Right forelimb (tissue), 1 donor: ENCODE results near the gene VPS33B.
A peak's percentile ranks its signal among the peaks of the same experiment; 100 is the strongest.

ENCODE experiments used
- DNase-seq: peaks from one replicate; pipeline ENCODE4 v3.0.0-alpha.2; 2018

VPS33B gene

DNA sequence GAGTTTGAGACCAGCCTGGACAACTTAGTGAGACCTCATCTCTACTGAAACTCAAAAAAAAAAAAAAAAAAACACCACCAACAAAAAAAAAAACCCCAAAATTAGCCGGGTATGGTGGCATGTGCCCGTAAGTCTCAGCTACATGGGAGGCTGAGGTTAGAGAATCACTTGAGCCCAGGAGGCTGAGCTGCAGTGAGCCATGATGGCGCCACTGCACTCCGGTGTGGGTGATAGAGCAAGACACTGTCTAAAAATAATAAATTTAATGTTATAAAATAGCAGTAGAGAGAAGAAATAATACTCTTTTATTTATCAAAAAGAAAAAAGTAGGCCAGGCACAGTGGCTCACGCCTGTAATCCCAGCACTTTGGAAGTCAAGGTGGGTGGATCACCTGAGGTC, 50.3 kb downstream of the VPS33B start:
- DNase-seq: no peak

DNA sequence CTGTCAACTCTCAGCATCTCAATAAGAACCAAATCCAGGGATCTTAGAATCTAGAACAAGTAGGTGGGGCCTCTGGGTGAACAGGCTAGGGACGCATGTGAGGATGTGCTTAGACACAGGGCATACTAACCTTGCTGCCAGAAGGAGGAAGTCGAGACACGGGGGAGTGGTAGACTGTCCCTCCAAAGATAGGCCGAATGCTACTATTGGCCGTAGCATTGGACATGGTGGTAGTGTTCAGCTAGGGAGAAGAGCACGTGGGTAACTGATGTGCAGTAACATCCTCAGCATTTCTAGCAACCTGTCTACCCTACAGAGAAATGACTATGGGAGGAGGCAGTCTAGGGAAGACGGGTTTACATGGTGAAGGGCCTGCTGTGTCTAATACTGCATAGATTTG, 52.1 kb downstream of the VPS33B start:
- no peak for DNase-seq

DNA sequence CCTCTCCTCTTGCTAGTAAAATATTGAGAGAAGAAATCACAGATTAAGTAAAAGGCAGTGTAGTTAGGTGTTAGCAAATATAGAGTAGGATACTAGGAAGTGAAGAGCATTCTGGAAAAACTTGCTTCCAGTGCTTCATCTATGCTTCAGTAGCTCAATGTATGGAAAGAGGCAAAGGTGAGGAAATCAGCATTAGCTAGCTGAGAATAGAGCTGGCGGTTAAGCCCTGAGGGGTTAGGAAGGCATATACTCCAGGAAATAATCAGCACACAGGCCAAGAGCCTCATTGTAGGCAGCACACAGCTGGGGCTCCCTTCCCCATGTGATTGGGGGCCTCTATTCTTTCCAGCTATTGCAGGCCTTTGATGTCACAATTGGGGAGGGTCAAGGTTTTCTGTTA, 54.0 kb downstream of the VPS33B start:
- no peak for DNase-seq

DNA sequence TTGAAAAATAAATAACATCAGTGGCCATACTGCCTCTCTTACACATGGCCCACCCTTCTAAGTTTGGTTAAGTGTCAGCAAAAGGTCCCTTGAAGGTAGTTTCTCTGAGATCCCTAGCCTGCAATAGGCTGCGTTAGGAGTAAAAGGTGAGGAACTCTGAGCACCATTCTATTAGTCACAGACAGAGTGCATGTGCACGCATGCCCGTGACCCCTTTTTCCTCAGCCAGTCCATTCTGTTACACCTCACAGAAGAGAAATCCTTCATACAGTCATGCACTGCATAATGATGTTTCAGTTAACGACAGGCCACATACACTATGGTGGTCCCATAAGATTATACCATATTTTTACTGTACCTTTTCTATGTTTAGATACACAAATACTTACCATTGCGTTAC, 55.2 kb downstream of the VPS33B start:
- DNase-seq: no peak

DNA sequence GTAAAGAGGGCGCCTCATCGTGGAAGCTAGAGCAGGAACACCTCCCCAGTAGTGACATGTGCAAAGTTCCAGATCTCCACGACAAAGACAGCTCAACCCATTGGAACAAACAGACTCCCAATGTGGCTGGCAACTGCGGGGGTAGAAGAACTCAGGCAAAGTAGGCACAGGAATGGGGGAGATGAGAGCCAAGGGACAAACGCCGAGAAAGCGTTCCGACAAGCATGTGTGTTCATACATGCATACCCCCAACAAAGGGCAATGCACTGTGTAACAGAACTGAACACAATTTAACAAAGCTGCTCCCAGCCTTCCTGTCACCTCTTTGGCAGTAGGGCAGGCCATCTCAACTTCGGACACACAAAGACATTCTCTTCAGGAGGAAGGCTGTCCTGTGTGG, 56.1 kb downstream of the VPS33B start:
- DNase-seq: no peak

DNA sequence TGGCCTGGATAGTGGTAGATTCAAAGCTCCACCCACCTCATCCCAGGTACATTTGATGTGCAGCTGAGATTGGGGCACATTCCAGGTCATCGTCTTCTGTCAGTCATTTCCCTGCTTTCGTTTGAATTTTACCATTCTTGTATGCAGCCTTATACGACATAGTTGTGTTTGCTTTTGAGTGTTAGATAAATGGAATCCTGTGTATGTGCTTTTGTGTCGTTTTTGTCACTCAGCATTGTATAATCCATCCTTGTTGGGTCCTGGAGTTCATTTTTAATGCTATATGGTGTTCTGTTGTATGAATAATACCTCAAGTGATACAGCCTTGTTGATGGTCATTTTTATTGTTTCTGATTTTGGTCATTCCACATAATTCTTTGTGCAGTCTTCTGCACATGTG, 60.4 kb downstream of the VPS33B start:
- no peak for DNase-seq

DNA sequence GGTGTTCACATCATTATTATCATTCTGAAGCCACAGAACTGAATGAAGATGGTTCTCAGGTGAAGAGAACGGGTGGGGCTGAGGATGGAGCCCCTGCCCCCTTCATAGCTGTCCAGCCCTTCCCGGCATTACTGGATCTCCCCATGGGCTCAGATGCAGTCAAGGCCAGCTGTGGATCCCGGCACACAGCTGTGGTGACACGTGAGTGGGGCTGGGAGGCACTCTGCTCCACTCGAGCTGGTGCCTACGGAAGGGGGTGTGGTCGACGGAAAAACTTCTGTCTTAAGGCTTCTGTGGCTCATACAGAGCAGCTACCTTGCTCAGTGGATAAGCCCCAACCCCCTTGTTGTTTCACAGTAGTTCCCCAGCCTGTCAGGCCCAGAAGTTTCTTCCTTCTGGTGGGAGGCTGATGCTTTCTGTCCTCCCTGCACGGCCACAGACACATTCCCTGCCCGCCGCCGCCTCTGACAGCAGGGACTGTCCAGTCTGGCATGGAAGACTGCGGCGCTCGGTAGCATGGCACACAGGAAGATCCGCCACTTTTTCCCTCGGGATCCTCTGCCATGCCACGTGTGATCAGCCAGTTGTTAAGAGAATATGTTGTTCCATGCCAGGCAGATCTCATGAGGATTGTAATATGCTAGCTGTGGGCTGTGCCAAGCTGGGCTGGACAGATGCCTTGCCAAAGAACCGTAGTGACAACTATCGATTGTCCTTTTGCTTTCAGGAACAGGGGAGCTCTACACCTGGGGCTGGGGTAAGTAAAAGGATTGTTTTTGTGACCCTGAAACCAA, 61.9 kb downstream of the VPS33B start:
- DNase-seq: no peak

DNA sequence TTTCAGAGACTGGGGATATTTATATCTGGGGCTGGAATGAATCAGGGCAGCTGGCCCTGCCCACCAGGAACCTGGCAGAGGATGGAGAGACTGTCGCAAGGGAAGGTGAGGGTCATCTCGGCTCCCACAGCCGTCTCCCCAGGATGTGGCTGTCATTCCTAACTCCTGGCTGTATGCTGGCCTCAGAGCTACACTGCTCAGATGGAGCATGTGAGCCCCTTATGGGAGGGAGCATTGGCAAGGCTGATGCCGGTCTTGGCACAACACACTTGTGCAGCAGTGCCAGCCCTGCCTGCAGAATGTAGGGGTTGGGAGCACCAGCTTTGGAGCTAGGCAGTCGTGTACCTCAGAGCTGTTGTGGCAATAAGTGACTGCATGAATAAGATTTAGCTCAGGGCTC, 62.5 kb downstream of the VPS33B start:
- DNase-seq: peak; percentile 72

DNA sequence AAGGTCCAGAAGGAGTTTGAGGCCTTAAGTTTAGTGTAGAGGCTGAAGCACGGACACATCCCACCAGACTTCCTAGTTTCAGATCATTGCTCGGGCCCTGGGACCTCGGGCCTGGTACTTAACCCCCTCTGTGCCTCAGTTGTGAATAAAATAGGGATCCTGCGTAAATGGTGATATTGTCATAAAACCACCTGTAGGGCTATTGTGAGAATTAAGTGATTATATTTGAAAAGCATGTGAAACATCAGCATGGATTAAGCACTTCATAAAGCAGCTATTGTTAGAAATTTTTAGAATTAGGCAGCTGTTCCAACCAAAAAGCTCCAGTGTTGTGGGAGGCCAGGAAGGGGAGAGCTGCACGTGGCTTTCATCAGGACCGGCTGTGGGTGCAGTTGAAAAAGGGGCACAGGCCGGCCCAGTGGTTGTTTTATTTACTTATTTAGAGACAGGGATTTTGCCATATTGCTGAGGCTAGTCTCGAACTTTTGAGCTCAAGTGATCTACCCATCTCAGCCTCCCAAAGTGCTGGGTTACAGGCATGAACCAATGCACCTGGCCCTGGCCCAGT, 63.3 kb downstream of the VPS33B start:
- DNase-seq: no peak

DNA sequence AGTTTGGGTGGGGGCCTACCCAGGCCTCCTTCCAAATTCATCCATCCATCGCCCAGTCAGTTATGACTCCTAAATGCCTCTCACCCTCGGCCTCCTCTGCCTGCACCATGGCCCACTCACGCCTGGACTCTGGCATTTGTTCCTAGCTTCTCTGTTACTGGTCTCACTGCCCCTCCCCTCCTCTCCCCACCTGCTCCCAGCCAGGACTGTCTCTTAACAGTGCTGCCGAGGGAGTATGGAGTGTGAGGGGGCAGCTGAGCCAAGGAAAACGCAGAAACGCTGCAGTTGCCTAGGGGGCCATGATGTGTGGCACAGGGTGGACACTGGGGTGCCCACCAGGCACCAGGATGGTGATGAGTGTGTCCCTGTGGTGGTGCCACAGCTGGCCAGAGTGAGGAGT, 64.6 kb downstream of the VPS33B start:
- no peak for DNase-seq

DNA sequence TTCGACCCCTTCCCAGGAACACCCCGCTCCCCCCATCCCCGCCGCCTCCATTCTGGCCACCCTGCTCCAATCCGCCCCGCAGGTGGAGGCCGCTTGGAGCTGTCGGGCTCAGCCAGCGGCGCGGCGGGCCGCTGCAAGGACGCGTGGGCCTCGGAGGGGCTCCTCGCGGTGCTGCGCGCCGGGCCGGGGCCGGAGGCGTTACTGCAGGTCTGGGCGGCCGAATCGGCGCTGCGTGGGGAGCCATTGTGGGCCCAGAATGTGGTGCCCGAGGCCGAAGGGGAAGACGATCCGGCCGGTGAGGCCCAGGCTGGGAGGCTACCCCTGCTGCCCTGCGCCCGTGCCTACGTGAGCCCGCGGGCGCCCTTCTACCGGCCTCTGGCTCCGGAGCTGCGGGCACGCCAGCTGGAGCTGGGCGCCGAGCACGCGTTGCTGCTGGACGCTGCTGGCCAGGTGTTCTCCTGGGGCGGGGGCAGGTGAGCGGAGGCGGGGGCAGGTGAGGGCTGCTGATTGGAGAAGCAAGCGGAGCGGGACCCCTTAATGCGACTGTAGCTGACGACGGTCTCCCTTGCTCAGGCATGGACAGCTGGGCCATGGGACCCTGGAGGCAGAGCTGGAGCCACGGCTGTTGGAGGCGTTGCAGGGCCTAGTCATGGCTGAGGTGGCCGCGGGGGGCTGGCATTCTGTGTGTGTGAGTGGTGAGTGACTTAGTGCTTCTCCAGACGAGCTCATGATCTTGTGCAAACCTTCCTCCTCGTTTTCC, 65.2 kb downstream of the VPS33B start:
- DNase-seq: no peak

DNA sequence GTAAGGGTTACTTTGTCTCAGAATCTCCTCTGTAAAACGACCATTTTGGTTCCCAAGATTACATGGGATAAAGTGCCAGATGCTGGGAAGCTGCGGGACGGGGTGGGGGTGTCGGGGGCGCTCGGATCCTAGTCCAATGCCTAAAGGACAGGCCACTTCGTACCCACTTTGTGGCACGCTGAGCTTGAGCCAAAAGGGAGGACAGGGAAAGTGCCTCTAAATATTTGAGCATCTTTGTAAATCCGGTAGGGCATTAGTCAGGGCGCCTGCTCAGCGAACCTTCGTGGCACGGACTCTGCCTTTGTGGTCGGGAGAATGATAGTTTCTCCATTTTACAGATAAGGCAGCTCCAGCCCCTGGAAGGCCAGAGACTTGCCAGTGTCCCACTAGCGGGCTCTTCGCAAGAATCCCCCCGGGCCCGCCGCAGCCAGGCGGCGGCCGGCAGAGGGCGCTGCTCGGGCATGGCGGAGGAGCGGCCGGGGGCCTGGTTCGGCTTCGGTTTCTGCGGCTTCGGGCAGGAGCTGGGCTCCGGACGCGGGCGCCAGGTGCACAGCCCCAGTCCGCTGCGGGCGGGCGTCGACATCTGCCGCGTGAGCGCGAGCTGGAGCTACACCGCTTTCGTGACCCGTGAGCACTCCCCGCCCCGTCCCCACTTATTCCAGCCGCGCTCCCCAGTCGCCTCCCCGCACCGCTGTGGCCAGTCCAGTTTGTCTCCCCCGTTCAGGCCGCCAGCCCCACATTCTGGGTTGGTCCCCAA, 65.9 kb downstream of the VPS33B start:
- peak; percentile 92 for DNase-seq

DNA sequence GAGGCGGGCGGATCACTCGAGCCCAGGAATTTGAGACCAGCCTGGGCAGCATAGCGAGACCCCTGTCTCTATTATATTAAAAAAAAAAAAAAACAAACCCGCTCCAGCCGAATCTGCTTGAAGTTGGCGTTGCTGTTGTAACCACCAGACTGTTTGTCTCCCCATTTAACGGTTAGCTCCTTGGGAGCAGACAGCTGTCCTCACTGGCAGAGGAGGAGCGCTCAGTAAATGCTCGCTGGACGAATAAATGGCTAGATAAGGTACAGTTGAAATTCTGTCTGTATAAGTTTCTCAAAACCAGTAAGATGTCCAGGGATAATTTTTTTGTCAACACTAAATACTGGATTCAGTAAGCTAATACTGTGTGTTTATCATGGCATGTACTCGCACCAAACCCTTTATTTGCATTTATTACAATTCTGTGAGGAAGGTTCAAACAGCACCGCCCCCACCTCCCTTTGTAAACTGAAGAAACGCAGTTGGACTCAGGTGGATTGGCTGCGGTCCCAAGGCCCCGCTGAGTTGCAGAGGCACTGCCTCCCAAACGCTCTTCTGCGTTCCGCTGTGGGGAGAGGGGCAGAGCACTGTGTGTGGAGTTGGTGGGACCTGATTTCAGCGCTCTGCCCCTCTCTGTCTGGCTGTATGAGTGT, 66.6 kb downstream of the VPS33B start:
- no peak for DNase-seq

DNA sequence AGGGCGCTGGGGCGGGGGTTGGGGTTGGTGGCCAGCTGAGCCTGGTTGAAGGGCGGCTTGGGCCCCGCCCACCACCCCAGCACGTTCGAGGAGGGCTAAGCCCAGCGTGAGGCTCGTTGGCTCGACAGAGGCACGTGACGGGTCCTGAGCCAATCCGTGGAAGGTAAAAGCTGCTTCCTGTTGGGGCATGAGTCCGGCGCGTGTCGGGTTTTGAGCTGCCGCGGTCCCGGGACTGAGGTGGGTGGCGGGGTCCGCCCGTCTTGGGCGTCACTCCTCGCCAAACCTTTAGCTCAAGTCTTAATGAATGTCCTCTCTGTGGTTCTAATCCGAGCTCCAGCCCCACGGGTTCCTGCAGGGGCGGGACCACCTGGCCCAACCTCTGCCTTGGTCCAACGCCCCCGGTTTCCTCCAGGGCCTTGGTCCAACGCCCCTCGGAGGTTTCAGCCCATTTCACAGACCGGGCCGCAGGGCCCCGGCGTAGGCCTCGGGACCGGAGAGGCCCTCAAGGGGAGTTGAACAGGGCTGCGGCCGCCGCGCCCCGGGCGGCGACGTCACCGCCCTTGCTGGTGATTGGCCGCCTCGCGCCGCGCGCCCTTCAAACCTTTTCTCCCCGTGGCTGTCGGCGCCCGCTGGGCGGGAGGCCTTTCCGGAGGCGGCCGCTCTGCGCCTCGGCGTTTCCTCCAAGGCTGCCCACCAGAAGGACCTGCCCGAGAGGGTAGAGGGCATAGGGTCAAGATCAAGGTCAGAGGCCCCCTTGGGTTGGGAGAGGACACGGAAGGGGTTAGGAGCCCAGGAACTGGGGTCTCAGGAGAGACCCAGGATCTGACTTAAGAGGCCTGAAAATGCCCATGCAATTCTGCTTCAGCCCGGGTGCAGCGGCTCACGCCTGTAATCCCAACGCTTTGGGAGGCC, 67.4 kb downstream of the VPS33B start, which contains the start of gene RCCD1:
TSS of gene RCCD1 (plus strand) at position 173 of the 912 bp plus-strand sequence. CDS start 1,851 bp downstream, outside the sequence.
- peak; percentile 94 for DNase-seq

DNA sequence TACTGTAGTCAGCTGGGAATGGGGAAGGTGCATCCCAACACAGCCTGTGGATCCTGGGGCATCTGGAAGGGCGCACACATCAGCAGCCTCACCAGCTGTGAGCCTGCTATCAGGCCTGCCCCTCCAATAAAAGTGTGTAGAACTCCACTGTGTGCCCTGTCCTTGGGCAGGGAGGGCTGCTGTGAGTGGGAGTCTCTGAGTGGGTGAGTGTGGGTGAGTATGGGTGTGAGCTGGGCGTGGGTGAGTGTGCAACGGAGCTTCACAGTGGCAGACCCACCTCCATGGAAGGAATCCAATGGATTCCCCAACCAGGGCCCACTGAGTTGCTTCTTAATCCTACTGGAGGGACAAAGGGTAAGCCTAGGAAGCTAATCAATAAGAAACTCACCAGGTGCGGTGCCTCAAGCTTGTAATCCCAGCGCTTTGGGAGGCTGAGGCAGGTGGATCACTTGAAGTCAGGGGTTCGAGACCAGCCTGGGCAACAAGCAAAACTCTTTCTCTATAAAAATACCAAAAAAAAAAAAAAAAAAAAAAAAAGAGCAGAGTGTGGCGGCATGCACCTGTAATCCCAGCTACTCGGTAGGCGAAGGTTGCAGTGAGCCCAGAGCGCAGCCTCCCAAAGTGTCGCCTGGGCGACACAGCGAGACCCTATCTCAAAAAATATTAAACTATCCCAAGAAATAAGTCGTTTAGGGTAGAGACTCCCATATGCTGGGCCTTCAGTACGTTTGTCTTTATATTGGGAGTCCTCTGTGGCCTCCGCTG, 68.3 kb downstream of the VPS33B start:
- no peak for DNase-seq

DNA sequence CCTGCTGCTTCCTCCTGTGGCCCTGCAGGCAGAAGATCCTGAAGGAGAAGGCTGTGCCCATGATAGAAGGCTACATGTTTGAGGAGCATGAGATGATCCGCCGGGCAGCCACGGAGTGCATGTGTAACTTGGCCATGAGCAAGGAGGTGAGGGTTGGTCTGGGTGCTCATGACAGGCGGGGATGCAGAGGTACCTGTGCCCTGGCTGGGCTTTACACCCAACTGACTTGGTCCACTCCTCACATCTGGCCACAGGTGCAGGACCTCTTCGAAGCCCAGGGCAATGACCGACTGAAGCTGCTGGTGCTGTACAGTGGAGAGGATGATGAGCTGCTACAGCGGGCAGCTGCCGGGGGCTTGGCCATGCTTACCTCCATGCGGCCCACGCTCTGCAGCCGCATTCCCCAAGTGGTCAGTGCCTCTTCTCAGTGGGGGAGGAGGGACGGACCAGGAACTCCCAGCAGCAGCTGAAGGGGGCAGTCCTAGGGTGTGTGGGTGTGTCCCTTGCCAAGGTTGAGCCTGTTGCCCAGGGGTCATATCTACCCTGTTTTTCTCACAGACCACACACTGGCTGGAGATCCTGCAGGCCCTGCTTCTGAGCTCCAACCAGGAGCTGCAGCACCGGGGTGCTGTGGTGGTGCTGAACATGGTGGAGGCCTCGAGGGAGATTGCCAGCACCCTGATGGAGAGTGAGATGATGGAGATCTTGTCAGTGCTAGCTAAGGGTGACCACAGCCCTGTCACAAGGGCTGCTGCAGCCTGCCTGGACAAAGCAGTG, 69.3 kb downstream of the VPS33B start:
- no peak for DNase-seq

DNA sequence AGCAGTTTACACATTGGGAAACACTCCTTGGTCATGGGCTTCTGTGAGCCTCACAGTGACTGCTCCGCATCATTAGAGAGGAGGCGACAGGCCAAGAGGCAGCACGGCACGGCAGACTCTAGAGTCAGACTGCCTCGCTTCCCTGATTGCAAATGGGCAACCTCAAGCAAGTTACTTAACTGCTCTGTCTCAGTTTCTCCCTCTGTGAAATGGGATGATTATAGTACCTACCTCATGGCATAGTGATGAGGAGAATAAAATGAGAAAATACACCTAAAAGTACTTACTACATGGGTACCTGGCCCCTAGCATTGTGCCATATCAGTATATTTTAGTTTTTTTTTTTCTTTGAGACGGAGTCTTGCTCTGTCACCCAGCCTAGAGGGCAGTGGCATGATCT, 71.7 kb downstream of the VPS33B start:
- no peak for DNase-seq

DNA sequence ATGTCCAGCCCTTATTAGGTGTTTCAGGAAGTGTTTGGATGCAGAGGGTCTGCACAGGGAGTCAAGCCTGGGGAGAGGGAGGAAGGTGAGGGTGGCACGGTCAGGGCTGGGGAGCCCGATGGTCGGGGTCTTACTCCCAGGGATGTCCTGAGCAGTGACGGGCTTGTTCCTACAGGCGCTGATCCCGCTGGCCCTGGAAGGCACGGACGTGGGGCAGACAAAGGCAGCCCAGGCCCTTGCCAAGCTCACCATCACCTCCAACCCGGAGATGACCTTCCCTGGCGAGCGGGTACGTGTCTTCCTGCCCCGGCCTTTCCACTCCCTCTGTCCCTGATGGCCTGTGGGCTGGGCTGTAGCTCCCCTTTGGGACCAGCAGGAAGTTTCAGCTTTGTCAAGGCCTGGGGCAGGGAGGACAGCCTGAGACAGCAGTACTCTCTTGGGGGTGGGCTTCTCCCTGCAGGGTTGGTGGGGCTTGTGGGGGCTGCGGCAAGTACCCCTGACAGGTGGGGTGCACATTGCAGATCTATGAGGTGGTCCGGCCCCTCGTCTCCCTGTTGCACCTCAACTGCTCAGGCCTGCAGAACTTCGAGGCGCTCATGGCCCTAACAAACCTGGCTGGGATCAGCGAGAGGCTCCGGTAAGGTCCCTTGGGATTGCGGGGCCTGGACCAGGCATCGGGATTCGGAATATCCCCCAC, 72.3 kb downstream of the VPS33B start:
- DNase-seq: no peak
